Measurements from ENCODE around the gene TNFSF15.

The TNFSF15 gene

DNA sequence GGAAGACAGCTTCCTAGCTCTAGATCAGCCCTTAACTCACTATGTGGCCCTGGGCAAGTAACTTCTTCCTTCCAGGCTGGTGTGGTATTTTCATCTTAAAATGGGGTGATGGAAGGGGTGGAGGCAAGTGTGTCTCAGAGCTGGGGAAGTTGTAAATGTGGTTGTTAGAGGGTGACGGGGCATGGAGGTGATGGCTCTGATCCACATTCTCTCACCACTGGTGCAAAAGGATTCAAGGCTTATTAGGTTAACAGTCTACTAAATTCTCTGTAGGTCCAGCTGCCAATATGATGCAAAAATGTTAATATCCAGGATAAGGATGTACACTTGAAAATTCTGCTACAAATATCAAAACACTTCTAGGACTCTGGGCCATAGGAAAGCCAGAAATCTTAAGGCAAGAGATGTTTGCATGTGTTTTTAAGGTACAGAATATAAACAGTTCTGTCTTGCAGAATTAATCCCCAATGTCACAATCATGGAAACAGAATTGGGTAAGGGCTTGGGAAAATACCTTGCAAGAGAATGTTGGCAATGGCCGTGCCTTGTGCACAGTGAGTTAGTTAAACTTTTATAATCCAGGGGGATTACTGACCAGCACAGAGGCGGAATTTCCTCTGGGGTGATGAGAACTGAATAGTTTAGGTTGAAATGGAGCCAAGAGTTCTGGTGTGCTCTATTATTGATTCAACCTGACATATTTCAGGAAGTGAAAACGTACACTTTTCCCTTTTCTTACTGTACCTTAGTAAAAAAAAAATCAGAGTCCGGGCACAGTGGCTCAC, 19.8 kb downstream of the TNFSF15 start:
- Histone ChIP-seq H3K4me3 (ENCODE audit: low read depth, low read length) (no peak overlapping the region), H3K36me3 (ENCODE audit: control insufficient read depth in 2 of 2, insufficient read depth in 1 of 2, low read length in 2 of 2) (no peaks in the 10 kb centered on the region), H3K9me3 (ENCODE audit: control insufficient read depth, insufficient read depth, low read depth, low read length) (no peaks in the 10 kb centered on the region), H3K27ac (ENCODE audit: extremely low read depth, low read depth, low read length) (no peak overlapping the region), H3K4me1 (ENCODE audit: control insufficient read depth, insufficient read depth, low read length) (no peaks in the 10 kb centered on the region)
- ChIA-PET CTCF (no interaction called here), POLR2A (no interaction called here)
- TF ChIP-seq ZNF792 (tag by site-specific recombination; IDR thresholded peaks at IDR 0.05): no peak

- ChIA-PET POLR2A (no interaction called here), CTCF (no interaction called here)
- peaks cover 3% of the 10 kb centered on the region; the same call in 1 of the 2 replicates for H3K4me1 ChIP-seq (ENCODE audit: control insufficient read depth, insufficient read depth, low read length)
- no peaks in the 10 kb centered on the region for H3K36me3 ChIP-seq (ENCODE audit: control insufficient read depth in 2 of 2, insufficient read depth in 1 of 2, low read length in 2 of 2)
- H3K27ac ChIP-seq (ENCODE audit: extremely low read depth, low read depth, low read length): no peak overlapping the region
- no peak overlapping the region for H3K4me3 ChIP-seq (ENCODE audit: low read depth, low read length)
- H3K9me3 ChIP-seq (ENCODE audit: control insufficient read depth, insufficient read depth, low read depth, low read length): no peaks in the 10 kb centered on the region
- TF ChIP-seq ZSCAN23 (tag by site-specific recombination; IDR thresholded peaks at IDR 0.05): no peak
- 0 out of 2 replicates have a peak, but pooled peaks have one; percentile 11 for TF ChIP-seq SCRT2 (tag by site-specific recombination; IDR thresholded peaks at IDR 0.05)
These were observed 21.0 kb downstream of the TNFSF15 start for GRCh38 chr9:114784721-114785279.

DNA sequence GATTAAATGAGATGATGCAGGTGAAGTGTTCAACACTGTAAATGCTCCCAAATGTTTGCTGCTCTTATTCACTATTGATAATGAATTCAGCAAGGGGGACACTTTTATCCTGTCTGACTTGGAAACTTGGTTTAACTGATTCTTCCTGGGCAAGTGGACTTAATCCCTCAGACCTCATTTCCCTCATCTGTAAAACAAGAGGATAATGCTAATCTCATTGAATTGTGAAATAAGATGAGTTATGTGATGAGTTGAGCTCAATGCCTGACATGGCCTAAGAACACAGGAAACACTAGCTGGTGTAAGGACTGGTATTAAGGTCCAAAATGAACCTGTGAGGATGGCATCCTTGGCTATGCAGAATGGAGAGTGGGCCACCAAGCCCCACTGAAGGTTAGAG, 23.3 kb downstream of the TNFSF15 start:
- Histone ChIP-seq H3K27ac (ENCODE audit: extremely low read depth, low read depth, low read length) (no peak overlapping the region), H3K36me3 (ENCODE audit: control insufficient read depth in 2 of 2, insufficient read depth in 1 of 2, low read length in 2 of 2) (no peaks in the 10 kb centered on the region), H3K4me3 (ENCODE audit: low read depth, low read length) (no peak overlapping the region), H3K4me1 (ENCODE audit: control insufficient read depth, insufficient read depth, low read length) (peaks cover 11% of the 10 kb centered on the region), H3K9me3 (ENCODE audit: control insufficient read depth, insufficient read depth, low read depth, low read length) (no peaks in the 10 kb centered on the region)
- no peak for TF ChIP-seq ZNF211 (tag by site-specific recombination; IDR thresholded peaks at IDR 0.05; ENCODE audit: low read depth)
- no peak for TF ChIP-seq HOXA7 (CRISPR knock-in tag; IDR thresholded peaks at IDR 0.05; ENCODE audit: borderline replicate concordance)
- no peak for TF ChIP-seq ZNF670 (tag by site-specific recombination; IDR thresholded peaks at IDR 0.05; ENCODE audit: low read depth)
- no peak for TF ChIP-seq ZNF677 (tag by site-specific recombination; IDR thresholded peaks at IDR 0.05)
- TF ChIP-seq ZNF19 (tag by site-specific recombination; IDR thresholded peaks at IDR 0.05; ENCODE audit: low read depth): no peak
- TF ChIP-seq ZNF580 (tag by site-specific recombination; IDR thresholded peaks at IDR 0.05): no peak
- TF ChIP-seq SCRT1 (tag by site-specific recombination; IDR thresholded peaks at IDR 0.05; ENCODE audit: borderline replicate concordance): no peak
- no peak for TF ChIP-seq ZNF37A (tag by site-specific recombination; IDR thresholded peaks at IDR 0.05)
- TF ChIP-seq ZNF776 (tag by site-specific recombination; IDR thresholded peaks at IDR 0.05; ENCODE audit: borderline replicate concordance): no peak
- CTCF ChIA-PET: interaction anchor here (0.6 to 2.0 kb wide), 2 partner anchors 11 to 1225 kb away, joined by 3 to 4 read pairs; no protein-coding TSS in a partner anchor
- POLR2A ChIA-PET: no interaction called here

GRCh38 chr9:114779352-114779845, 26.4 kb downstream of the TNFSF15 start:
- ChIA-PET CTCF (interaction anchor here (0.7 to 1.4 kb wide), 5 partner anchors 18 to 128 kb away, joined by 3 to 6 read pairs (median 3); no protein-coding TSS in a partner anchor), POLR2A (interaction anchor here (0.5 to 1.3 kb wide), 3 partner anchors 11 to 905 kb away, joined by 3 to 4 read pairs (median 3); no protein-coding TSS in a partner anchor)
- Histone ChIP-seq H3K27ac (ENCODE audit: extremely low read depth, low read depth, low read length) (no peak overlapping the region), H3K4me1 (ENCODE audit: control insufficient read depth, insufficient read depth, low read length) (peaks cover 11% of the 10 kb centered on the region), H3K9me3 (ENCODE audit: control insufficient read depth, insufficient read depth, low read depth, low read length) (no peaks in the 10 kb centered on the region), H3K4me3 (ENCODE audit: low read depth, low read length) (no peak overlapping the region), H3K36me3 (ENCODE audit: control insufficient read depth in 2 of 2, insufficient read depth in 1 of 2, low read length in 2 of 2) (no peaks in the 10 kb centered on the region)
- TF ChIP-seq ZNF626 (tag by site-specific recombination; IDR thresholded peaks at IDR 0.05) (no peak), ZEB2 (tag by site-specific recombination; IDR thresholded peaks at IDR 0.05) (0 out of 2 replicates have a peak, but pooled peaks have one; percentile 47), SETDB1 (IDR thresholded peaks at IDR 0.05; ENCODE audit: insufficient read length, low read length) (no peak), ZBTB48 (tag by site-specific recombination; IDR thresholded peaks at IDR 0.05) (peak; percentile 53; the same call in 1 of the 2 replicates), ZNF146 (tag by site-specific recombination; IDR thresholded peaks at IDR 0.05) (no peak), ZNF600 (tag by site-specific recombination; IDR thresholded peaks at IDR 0.05) (peak; percentile 79), PRDM6 (tag by site-specific recombination; IDR thresholded peaks at IDR 0.05) (peak; percentile 40; the same call in 1 of the 2 replicates), ZNF350 (tag by site-specific recombination; IDR thresholded peaks at IDR 0.05) (no peak), ZBTB21 (tag by site-specific recombination; IDR thresholded peaks at IDR 0.05) (peak; percentile 58), ZXDB (tag by site-specific recombination; IDR thresholded peaks at IDR 0.05) (peak; percentile 63), ZNF311 (tag by site-specific recombination; IDR thresholded peaks at IDR 0.05; ENCODE audit: borderline replicate concordance) (no peak), ZNF398 (tag by site-specific recombination; IDR thresholded peaks at IDR 0.05) (peak; percentile 34)
